Fibroblast of lung (primary cell): ENCODE results near the gene SYT11. TPM values are rescaled to one million over a fixed set of nuclear protein-coding genes. Genes with fewer than 3 reads are reported as not detected.
A peak's percentile ranks its signal among the peaks of the same experiment; 100 is the strongest.

Experiments used
- DNase-seq, 2 donors: peaks; one replicate each; pipeline versions ENCODE4 v3.0.0 to v3.0.0-alpha.2; 2010; ENCODE audit warnings: low read depth in 2 of 2
- H2AFZ ChIP-seq: 2 replicates; pipeline ENCODE4 v1.5.1; 2012; ENCODE audit warnings: low read length, control low read depth, inconsistent platforms
- H3K27ac ChIP-seq: 2 replicates; pipeline ENCODE4 v1.5.1; 2011; ENCODE audit warnings: low read length, control low read depth; ENCODE audit not compliant: insufficient read depth
- H3K27me3 ChIP-seq: 2 replicates; pipeline ENCODE4 v1.5.1; 2011; ENCODE audit warnings: mild to moderate bottlenecking, low read length; ENCODE audit not compliant: control insufficient read depth, insufficient read depth
- H3K36me3 ChIP-seq: 2 replicates; pipeline ENCODE4 v1.5.1; 2011; ENCODE audit warnings: low read length; ENCODE audit not compliant: control insufficient read depth, insufficient read depth
- H3K4me1 ChIP-seq: 2 replicates; pipeline ENCODE4 v1.5.1; 2011; ENCODE audit warnings: low read length; ENCODE audit not compliant: control insufficient read depth, insufficient read depth; ENCODE audit errors: extremely low read depth
- H3K4me2 ChIP-seq: 2 replicates; pipeline ENCODE4 v1.5.1; 2011; ENCODE audit warnings: low read length, control low read depth; ENCODE audit not compliant: insufficient read depth; ENCODE audit errors: extremely low read depth
- H3K4me3 ChIP-seq, 4 experiments: fragments of 200-600 bp in 1 of 4; sonication (generic) in 1 of 4; replicated peaks in 1 of 4; 2 replicates each; pipeline ENCODE4 v1.5.1; 2011 to 2016; ENCODE audit warnings: low read length in 4 of 4, low read depth in 3 of 4, mild to moderate bottlenecking in 3 of 4, control low read depth in 2 of 4, inconsistent platforms in 1 of 4, mixed read lengths in 1 of 4; ENCODE audit not compliant: insufficient read depth in 1 of 4; ENCODE audit errors: control extremely low read depth in 1 of 4
- H3K79me2 ChIP-seq: 2 replicates; pipeline ENCODE4 v1.5.1; 2012; ENCODE audit warnings: mild to moderate bottlenecking, low read length, inconsistent platforms; ENCODE audit not compliant: control insufficient read depth, insufficient read depth
- H3K9ac ChIP-seq: 2 replicates; pipeline ENCODE4 v1.5.1; 2011; ENCODE audit warnings: mild to moderate bottlenecking, low read length, control low read depth; ENCODE audit not compliant: insufficient read depth
- H3K9me3 ChIP-seq: 2 replicates; pipeline ENCODE4 v1.5.1; 2012; ENCODE audit warnings: low read depth, low read length; ENCODE audit not compliant: control insufficient read depth, insufficient read depth
- H4K20me1 ChIP-seq: 2 replicates; pipeline ENCODE4 v1.5.1; 2011; ENCODE audit warnings: low read length; ENCODE audit not compliant: control insufficient read depth, insufficient read depth; ENCODE audit errors: extremely low read depth
- EZH2 ChIP-seq: IDR thresholded peaks from 2 replicates; pipeline ENCODE4 v1.5.1; 2012; ENCODE audit warnings: low read length, control low read depth, mild to moderate bottlenecking; ENCODE audit errors: missing control alignments
- polyA plus RNA-seq, 2 donors: library from polyadenylated mRNA; depleted of rRNA in 1 of 2; stranded (reverse) in 1 of 2; unstranded in 1 of 2; fragments of >200 nt; gene quantifications; 2 replicates each; pipeline ENCODE4 v1.2.1, GENCODE V29; 2011 to 2012; ENCODE audit warnings: missing spikeins in 1 of 2
- total RNA-seq: library from RNA; depleted of rRNA; stranded (reverse); fragments of >200 nt; gene quantifications from 2 replicates; pipeline ENCODE4 v1.2.1, GENCODE V29; 2014
- TF ChIP-seq, protein P1 (sequence below), 2 donors: IDR thresholded peaks in 1 of 2; conservative IDR thresholded peaks in 1 of 2; 1 replicate in 1 of 2; 2 replicates in 1 of 2; pipeline ENCODE4 v1.5.1; 2011 to 2012; ENCODE audit warnings: low read length in 2 of 2, control low read depth in 1 of 2, inconsistent platforms in 1 of 2, low read depth in 1 of 2, mild to moderate bottlenecking in 1 of 2

The SYT11 gene
- total and polyA plus RNA-seq, 2 donors (not counting 1 experiment from before 2014, with no cell fraction given) = 36.8 to 71.3 TPM

DNA sequence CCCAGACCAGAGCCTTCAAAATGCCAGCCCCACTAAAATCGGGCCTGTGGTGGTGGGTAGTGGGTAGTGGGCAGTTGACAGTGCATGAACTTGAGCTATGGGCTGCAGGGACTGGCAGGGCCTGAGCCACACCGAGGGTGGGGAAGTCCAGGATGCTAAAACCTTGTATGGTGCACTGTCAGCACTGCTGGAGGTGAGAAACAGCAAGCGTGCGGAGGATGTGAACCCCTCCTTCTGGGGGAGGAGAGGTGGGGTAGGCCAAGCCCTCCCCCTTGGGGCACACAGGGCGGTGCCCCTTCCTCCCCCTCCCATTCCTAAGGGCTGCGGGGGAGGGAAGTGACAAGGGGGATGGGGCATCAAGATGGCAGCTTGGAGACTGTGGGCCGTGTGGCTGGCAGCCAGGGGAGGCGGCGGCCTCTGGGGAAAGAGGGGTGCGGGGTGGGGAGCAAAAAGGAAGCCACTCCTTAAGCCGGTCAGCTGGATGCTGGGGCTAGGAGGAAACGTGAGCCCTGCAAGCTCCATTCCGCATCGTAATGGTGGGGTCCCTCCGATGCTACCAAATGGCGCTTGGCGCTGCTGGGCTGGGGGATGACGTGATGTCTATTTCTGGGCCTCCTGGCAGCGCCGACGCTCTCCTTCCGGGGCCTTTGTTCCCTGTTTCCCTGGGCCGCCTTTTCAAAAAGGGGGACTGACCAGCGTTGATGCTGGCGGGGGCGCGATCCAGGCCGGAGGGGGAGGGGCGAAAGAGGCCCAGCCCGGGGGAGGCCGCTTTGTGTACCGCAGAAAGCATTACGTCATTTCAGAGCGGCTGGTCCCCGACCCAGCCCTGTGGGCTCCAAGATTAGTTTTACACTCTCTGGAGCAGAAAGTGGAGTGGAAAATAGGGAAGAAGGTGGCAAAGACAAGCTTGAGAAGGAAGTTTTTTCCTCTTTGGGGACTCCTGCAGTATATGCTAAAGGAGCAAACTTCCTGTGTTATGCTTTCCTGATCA, 809 bp downstream of the SYT11 start:
- TF ChIP-seq, protein P1, sequence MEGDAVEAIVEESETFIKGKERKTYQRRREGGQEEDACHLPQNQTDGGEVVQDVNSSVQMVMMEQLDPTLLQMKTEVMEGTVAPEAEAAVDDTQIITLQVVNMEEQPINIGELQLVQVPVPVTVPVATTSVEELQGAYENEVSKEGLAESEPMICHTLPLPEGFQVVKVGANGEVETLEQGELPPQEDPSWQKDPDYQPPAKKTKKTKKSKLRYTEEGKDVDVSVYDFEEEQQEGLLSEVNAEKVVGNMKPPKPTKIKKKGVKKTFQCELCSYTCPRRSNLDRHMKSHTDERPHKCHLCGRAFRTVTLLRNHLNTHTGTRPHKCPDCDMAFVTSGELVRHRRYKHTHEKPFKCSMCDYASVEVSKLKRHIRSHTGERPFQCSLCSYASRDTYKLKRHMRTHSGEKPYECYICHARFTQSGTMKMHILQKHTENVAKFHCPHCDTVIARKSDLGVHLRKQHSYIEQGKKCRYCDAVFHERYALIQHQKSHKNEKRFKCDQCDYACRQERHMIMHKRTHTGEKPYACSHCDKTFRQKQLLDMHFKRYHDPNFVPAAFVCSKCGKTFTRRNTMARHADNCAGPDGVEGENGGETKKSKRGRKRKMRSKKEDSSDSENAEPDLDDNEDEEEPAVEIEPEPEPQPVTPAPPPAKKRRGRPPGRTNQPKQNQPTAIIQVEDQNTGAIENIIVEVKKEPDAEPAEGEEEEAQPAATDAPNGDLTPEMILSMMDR (conservative IDR thresholded peaks at IDR 0.05 in 1 of 2, IDR thresholded peaks at IDR 0.05 in 1 of 2; ENCODE audit: low read depth in 1 of 2, low read length in 2 of 2) = no peak
- TF ChIP-seq EZH2 = no peak
- H3K4me3 ChIP-seq = peak overlapping the region; percentile 64 to 75 (median 70)
- H2AFZ ChIP-seq = peak overlapping the region; percentile 64
- DNase-seq = peak; percentile 86 to 89
- H3K9ac ChIP-seq = peak overlapping the region; percentile 73
- H3K27ac ChIP-seq = peak overlapping the region; percentile 94
- H3K27me3 ChIP-seq = no peaks in the 10 kb centered on the region
- no peaks in the 10 kb centered on the region for H4K20me1 ChIP-seq
- H3K4me1 ChIP-seq = peaks cover 2% of the 10 kb centered on the region
- H3K79me2 ChIP-seq = peaks cover 19% of the 10 kb centered on the region
- H3K9me3 ChIP-seq = no peaks in the 10 kb centered on the region
- H3K36me3 ChIP-seq = no peaks in the 10 kb centered on the region
- H3K4me2 ChIP-seq = peak overlapping the region; percentile 77

DNA sequence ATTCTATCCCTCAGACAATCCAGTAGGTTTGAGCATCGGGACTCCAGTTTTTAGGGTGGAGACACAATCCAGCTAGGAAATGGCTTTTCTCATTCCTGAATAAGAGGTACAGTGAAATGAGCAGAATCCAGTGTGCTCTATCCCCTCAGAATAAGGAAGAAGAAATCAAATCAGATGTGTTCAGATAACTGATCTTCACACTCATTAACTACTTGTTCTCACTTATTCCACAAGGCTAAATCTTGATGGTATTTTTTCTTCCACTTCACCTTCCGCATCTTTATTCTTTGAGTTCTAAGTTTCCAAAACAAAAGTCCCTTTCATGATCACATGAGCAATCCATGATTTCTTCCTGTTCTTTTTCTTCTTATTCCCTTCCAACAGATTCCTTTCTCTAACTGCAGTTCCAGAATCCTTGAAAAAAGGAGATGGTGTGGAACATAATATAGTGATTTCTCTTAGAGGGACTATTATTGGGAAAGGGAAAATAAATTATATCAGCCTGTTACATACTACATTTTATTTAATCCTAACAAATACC, 1.7 kb downstream of the SYT11 start:
- TF ChIP-seq, protein P1 (conservative IDR thresholded peaks at IDR 0.05 in 1 of 2, IDR thresholded peaks at IDR 0.05 in 1 of 2; ENCODE audit: low read depth in 1 of 2, low read length in 2 of 2) = no peak
- TF ChIP-seq EZH2 = no peak
- Histone ChIP-seq H3K4me1 (peaks cover 2% of the 10 kb centered on the region), H4K20me1 (no peaks in the 10 kb centered on the region), H3K9me3 (no peaks in the 10 kb centered on the region), H3K36me3 (no peaks in the 10 kb centered on the region), H3K27me3 (no peaks in the 10 kb centered on the region), H2AFZ (peak overlapping the region; percentile 64), H3K79me2 (peaks cover 12% of the 10 kb centered on the region), H3K4me2 (peak overlapping the region; percentile 77), H3K9ac (peak overlapping the region; percentile 73), H3K27ac (peak overlapping the region; percentile 94), H3K4me3 (peak overlapping the region; percentile 64 to 75 (median 70))
- no peak for DNase-seq

DNA sequence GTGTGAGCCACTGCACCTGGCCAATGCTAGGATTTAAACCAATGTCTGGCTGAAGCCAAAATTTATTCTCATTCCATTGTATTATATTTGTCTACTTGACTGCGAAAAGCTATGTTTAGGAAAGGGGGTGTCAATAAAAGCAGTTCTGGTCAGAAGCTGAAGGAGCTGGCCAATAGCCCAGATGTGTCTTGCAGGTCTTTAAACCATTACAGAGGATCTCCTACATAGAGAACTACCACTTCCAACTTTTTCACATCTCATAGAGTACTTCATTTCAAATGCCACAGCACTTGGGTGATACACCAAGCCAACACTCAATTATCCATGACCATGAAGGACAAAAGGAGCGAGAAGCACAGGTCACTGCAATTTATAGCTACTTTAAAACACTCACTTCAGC, 2.5 kb downstream of the SYT11 start:
- H4K20me1 ChIP-seq = no peaks in the 10 kb centered on the region

More for the DNA sequence above, 2.5 kb downstream of the SYT11 start:
- H2AFZ ChIP-seq = no peak overlapping the region
- no peak for DNase-seq
- H3K36me3 ChIP-seq = no peaks in the 10 kb centered on the region
- no peak overlapping the region for H3K4me3 ChIP-seq
- H3K9ac ChIP-seq = no peak overlapping the region
- TF ChIP-seq, protein P1 (conservative IDR thresholded peaks at IDR 0.05 in 1 of 2, IDR thresholded peaks at IDR 0.05 in 1 of 2; ENCODE audit: low read depth in 1 of 2, low read length in 2 of 2) = no peak
- TF ChIP-seq EZH2 = no peak
- H3K27me3 ChIP-seq = no peaks in the 10 kb centered on the region
- no peaks in the 10 kb centered on the region for H3K4me1 ChIP-seq
- H3K79me2 ChIP-seq = peaks cover 4% of the 10 kb centered on the region
- no peaks in the 10 kb centered on the region for H3K9me3 ChIP-seq
- no peak overlapping the region for H3K4me2 ChIP-seq
- no peak overlapping the region for H3K27ac ChIP-seq
